Hypothalamus (tissue), 51 donors: ENCODE data around the gene MAP3K14.

ENCODE experiments used
- DNase-seq, 51 donors: peaks; one replicate each; lab custom pipeline; 2025; lab: John Stamatoyannopoulos, UW

MAP3K14 gene

GRCh38 chr17:45240905-45241327, 75.9 kb downstream of the MAP3K14 start:
- DNase-seq = peak in 2 of 51 donors; percentile 31 to 66

GRCh38 chr17:45238155-45238774, 78.6 kb downstream of the MAP3K14 start:
- no peak for DNase-seq

- no peak for DNase-seq
These were observed 79.1 kb downstream of the MAP3K14 start for GRCh38 chr17:45237686-45238085.

- DNase-seq = no peak
These were observed 80.6 kb downstream of the MAP3K14 start for GRCh38 chr17:45236282-45236606.

GRCh38 chr17:45235416-45236281, 81.2 kb downstream of the MAP3K14 start:
- peak in 30 of 51 donors; percentile 6 to 73 (median 33) for DNase-seq

- no peak for DNase-seq
These were observed 82.0 kb downstream of the MAP3K14 start for GRCh38 chr17:45234641-45235415.

- DNase-seq = no peak
These were observed 83.3 kb downstream of the MAP3K14 start for GRCh38 chr17:45233423-45233924.

GRCh38 chr17:45232514-45233422, 84.1 kb downstream of the MAP3K14 start:
- DNase-seq = no peak

- no peak for DNase-seq
These were observed 85.2 kb downstream of the MAP3K14 start for GRCh38 chr17:45231481-45232116.

GRCh38 chr17:45230787-45231480, 85.9 kb downstream of the MAP3K14 start:
- no peak for DNase-seq

- no peak for DNase-seq
These were observed 86.4 kb downstream of the MAP3K14 start for GRCh38 chr17:45230410-45230786.

- no peak for DNase-seq
These were observed 87.0 kb downstream of the MAP3K14 start for GRCh38 chr17:45229681-45230409.

- DNase-seq = peak in 33 of 51 donors; percentile 12 to 68 (median 41)
These were observed 87.9 kb downstream of the MAP3K14 start for GRCh38 chr17:45228763-45229539.

GRCh38 chr17:45227926-45228762, 88.7 kb downstream of the MAP3K14 start:
- DNase-seq = no peak

- DNase-seq = no peak
These were observed 89.5 kb downstream of the MAP3K14 start for GRCh38 chr17:45227101-45227925.

GRCh38 chr17:45226576-45226975, 90.2 kb downstream of the MAP3K14 start:
- no peak for DNase-seq
